H54 (cell line): ENCODE data around the gene PRR33.

Experiments
- DNase-seq: peaks from one replicate; pipeline ENCODE4 v3.0.0; 2011; ENCODE audit warnings: low spot score, mixed read lengths; ENCODE audit not compliant: insufficient read length
- FAIRE-seq: peaks from 3 replicates; lab custom pipeline; 2011; peaks lifted over from hg19 to GRCh38; lab: Jason Lieb, UNC
- POLR2A ChIP-seq: IDR thresholded peaks from 2 replicates; pipeline ENCODE4 v1.6.1; 2011; ENCODE audit warnings: low read depth, mild to moderate bottlenecking, low read length

PRR33 gene

GRCh38 chr11:1932105-1932480, 40.4 kb upstream of the PRR33 start:
- no peak for DNase-seq
- no peak for TF ChIP-seq POLR2A
- no peak for FAIRE-seq

- FAIRE-seq, result no peak
- no peak for DNase-seq
- TF ChIP-seq POLR2A, result no peak
Observed at GRCh38 chr11:1931341-1932104, 39.8 kb upstream of the PRR33 start.

GRCh38 chr11:1930462-1930830, 38.8 kb upstream of the PRR33 start:
- FAIRE-seq (no peak), DNase-seq (no peak)
- no peak for TF ChIP-seq POLR2A

- DNase-seq (no peak), FAIRE-seq (no peak)
- TF ChIP-seq POLR2A, result no peak
Observed at GRCh38 chr11:1929621-1930461, 38.1 kb upstream of the PRR33 start.

- DNase-seq (no peak), FAIRE-seq (no peak)
- no peak for TF ChIP-seq POLR2A
Observed at GRCh38 chr11:1928891-1929541, 37.3 kb upstream of the PRR33 start.

- DNase-seq (no peak), FAIRE-seq (no peak)
- TF ChIP-seq POLR2A, result no peak
Observed at GRCh38 chr11:1928470-1928890, 36.8 kb upstream of the PRR33 start.

GRCh38 chr11:1927848-1928469, 36.3 kb upstream of the PRR33 start:
- FAIRE-seq (no peak), DNase-seq (no peak)
- TF ChIP-seq POLR2A, result no peak

GRCh38 chr11:1927026-1927847, 35.5 kb upstream of the PRR33 start:
- DNase-seq (no peak), FAIRE-seq (no peak)
- no peak for TF ChIP-seq POLR2A

GRCh38 chr11:1926156-1927025, 34.7 kb upstream of the PRR33 start:
- no peak for FAIRE-seq
- DNase-seq, result no peak
- no peak for TF ChIP-seq POLR2A

- TF ChIP-seq POLR2A, result no peak
- FAIRE-seq, result no peak
- no peak for DNase-seq
Observed at GRCh38 chr11:1925373-1926155, 33.9 kb upstream of the PRR33 start.

- TF ChIP-seq POLR2A, result no peak
- FAIRE-seq (no peak), DNase-seq (no peak)
Observed at GRCh38 chr11:1924646-1925372, 33.1 kb upstream of the PRR33 start.
